HG03103 (cell line): ENCODE measurements around the gene ZNF32.

Experiments
- ATAC-seq: cut with Tn5 transposase; IDR thresholded peaks from one replicate; pipeline ENCODE4 v1.9.1; 2021; ENCODE audit warnings: low read depth; ENCODE audit not compliant: unreplicated experiment

Gene ZNF32

GRCh38 chr10:43681721-43682120 lies 33.0 kb upstream of the ZNF32 start:
- ATAC-seq = no peak

- no peak for ATAC-seq
Measured at GRCh38 chr10:43681220-43681619, 32.5 kb upstream of the ZNF32 start.

GRCh38 chr10:43680035-43680434 lies 31.4 kb upstream of the ZNF32 start:
- no peak for ATAC-seq

- no peak for ATAC-seq
Measured at GRCh38 chr10:43679509-43679908, 30.8 kb upstream of the ZNF32 start.

GRCh38 chr10:43678654-43679053 lies 30.0 kb upstream of the ZNF32 start:
- ATAC-seq = no peak

- ATAC-seq = no peak
Measured at GRCh38 chr10:43676901-43677300, 28.2 kb upstream of the ZNF32 start.

GRCh38 chr10:43676331-43676730 lies 27.6 kb upstream of the ZNF32 start:
- ATAC-seq = no peak

GRCh38 chr10:43674553-43675210 lies 26.0 kb upstream of the ZNF32 start:
- ATAC-seq = no peak

GRCh38 chr10:43673471-43673870 lies 24.8 kb upstream of the ZNF32 start:
- no peak for ATAC-seq

- peak; percentile 62 for ATAC-seq
Measured at GRCh38 chr10:43671659-43672531, 23.2 kb upstream of the ZNF32 start.

- no peak for ATAC-seq
Measured at GRCh38 chr10:43669386-43669785, 20.7 kb upstream of the ZNF32 start.

- no peak for ATAC-seq
Measured at GRCh38 chr10:43667761-43668386, 19.2 kb upstream of the ZNF32 start.

GRCh38 chr10:43667317-43667731 lies 18.6 kb upstream of the ZNF32 start:
- ATAC-seq = no peak

GRCh38 chr10:43666552-43666951 lies 17.9 kb upstream of the ZNF32 start:
- no peak for ATAC-seq

GRCh38 chr10:43665054-43665453 lies 16.4 kb upstream of the ZNF32 start:
- no peak for ATAC-seq

- ATAC-seq = no peak
Measured at GRCh38 chr10:43658227-43658626, 9.5 kb upstream of the ZNF32 start.

- no peak for ATAC-seq
Measured at GRCh38 chr10:43655311-43655710, 6.6 kb upstream of the ZNF32 start.

GRCh38 chr10:43653746-43654145 lies 5.1 kb upstream of the ZNF32 start:
- no peak for ATAC-seq

GRCh38 chr10:43649185-43649523 lies 473 bp upstream of the ZNF32 start:
- ATAC-seq = peak; percentile 0

- ATAC-seq = no peak
Measured at GRCh38 chr10:43648095-43648397, 635 bp downstream of the ZNF32 start.

- no peak for ATAC-seq
Measured at GRCh38 chr10:43647576-43647975, 1.1 kb downstream of the ZNF32 start.

- ATAC-seq = no peak
Measured at GRCh38 chr10:43645866-43646265, 2.8 kb downstream of the ZNF32 start.
